HepG2 (cell line): ENCODE results near the gene PRPF38A. TPM values are rescaled to one million over a fixed set of nuclear protein-coding genes. Genes with fewer than 3 reads are reported as not detected.

Experiments
- MAFK ChIP-seq, 2 experiments: IDR thresholded peaks in 1 of 2; conservative IDR thresholded peaks in 1 of 2; 2 replicates each; pipeline ENCODE4 v1.6.1; 2011; ENCODE audit warnings: improper control_type of control experiment in 2 of 2, low read length in 2 of 2
- MIXL1 ChIP-seq: IDR thresholded peaks from 2 replicates; pipeline ENCODE4 v1.6.1; 2016
- NCOA5 ChIP-seq: sonication (generic); formaldehyde crosslinking; IDR thresholded peaks from 2 replicates; pipeline ENCODE4 v1.4.0; 2020; ENCODE audit warnings: missing genetic modification reagents
- RFX5 ChIP-seq: IDR thresholded peaks from 2 replicates; pipeline ENCODE4 v1.6.1; 2011; ENCODE audit warnings: low read depth, low read length, improper control_type of control experiment
- SAFB2 ChIP-seq: sonication (generic); formaldehyde crosslinking; IDR thresholded peaks from 2 replicates; pipeline ENCODE4 v1.5.1; 2020; ENCODE audit warnings: missing genetic modification reagents, low read depth, mild to moderate bottlenecking, borderline replicate concordance
- SIN3B ChIP-seq: fragments of 150-350 bp; IDR thresholded peaks from 2 replicates; pipeline ENCODE4 v1.6.1; 2014; ENCODE audit warnings: low read length
- SRF ChIP-seq: IDR thresholded peaks from 2 replicates; pipeline ENCODE4 v1.6.1; 2011; ENCODE audit warnings: mild to moderate bottlenecking, low read depth, low read length, moderate library complexity
- THRA ChIP-seq: sonication (generic); formaldehyde crosslinking; IDR thresholded peaks from 2 replicates; pipeline ENCODE4 v1.4.0; 2020; ENCODE audit warnings: missing genetic modification reagents, borderline replicate concordance
- ZNF136 ChIP-seq: sonication (generic); formaldehyde crosslinking; IDR thresholded peaks from 2 replicates; pipeline ENCODE4 v1.8.1; 2022; ENCODE audit warnings: low read depth, mild to moderate bottlenecking, moderate library complexity, missing genetic modification reagents
- ZNF44 ChIP-seq: sonication (generic); formaldehyde crosslinking; IDR thresholded peaks from 2 replicates; pipeline ENCODE4 v1.5.1; 2020; ENCODE audit warnings: mild to moderate bottlenecking, missing genetic modification reagents
- ZNF550 ChIP-seq: sonication (generic); formaldehyde crosslinking; IDR thresholded peaks from 2 replicates; pipeline ENCODE4 v1.4.0; 2020; ENCODE audit warnings: mild to moderate bottlenecking, missing genetic modification reagents, borderline replicate concordance
- polyA plus RNA-seq, 8 experiments: library from polyadenylated mRNA; depleted of rRNA in 3 of 8; stranded (reverse) in 7 of 8; unstranded in 1 of 8; fragments of >200 nt; fragmentation: Illumina TruSeq in 4 of 8; extraction: Trizol in 4 of 8; gene quantifications; 2 replicates each; pipeline versions ENCODE4 v1.2.1 to v1.2.3, GENCODE V29; 2011 to 2016; ENCODE audit warnings: low read depth in 4 of 8, missing spikeins in 1 of 8, mixed read lengths in 1 of 8; ENCODE audit not compliant: insufficient read depth in 1 of 8
- total RNA-seq, 5 experiments: library from RNA; depleted of rRNA; stranded (reverse); fragments of >200 nt; fragmentation: Illumina TruSeq; extraction: Trizol; gene quantifications; 2 replicates each; pipeline ENCODE4 v1.2.3, GENCODE V29; 2016; ENCODE audit warnings: low read depth in 1 of 5
- TF ChIP-seq, protein P1 (sequence below): sonication (generic); formaldehyde crosslinking; IDR thresholded peaks from 2 replicates; pipeline ENCODE4 v1.5.1; 2020; ENCODE audit warnings: missing genetic modification reagents, mild to moderate bottlenecking, borderline replicate concordance
- TF ChIP-seq, protein P2 (sequence below): sonication (generic); formaldehyde crosslinking; IDR thresholded peaks from 2 replicates; pipeline ENCODE4 v1.4.0; 2020; ENCODE audit warnings: missing genetic modification reagents, borderline replicate concordance
- TF ChIP-seq, protein P3 (sequence below): IDR thresholded peaks from 2 replicates; pipeline ENCODE4 v1.6.1; 2016; ENCODE audit warnings: missing biosample characterization, missing genetic modification reagents, low read depth
- TF ChIP-seq, protein P4 (sequence below): sonication (generic); formaldehyde crosslinking; IDR thresholded peaks from 2 replicates; pipeline ENCODE4 v1.5.1; 2020; ENCODE audit warnings: mild to moderate bottlenecking, missing genetic modification reagents, moderate library complexity
- TF ChIP-seq, protein P5 (sequence below): sonication (generic); formaldehyde crosslinking; IDR thresholded peaks from 2 replicates; pipeline ENCODE4 v1.5.0; 2020; ENCODE audit warnings: missing genetic modification reagents, mild to moderate bottlenecking, borderline replicate concordance

Gene PRPF38A
- total and polyA plus RNA-seq, 2 of the 13 experiments (the other 11 are each of a cell fraction or from before 2014, with no cell fraction given) = 18.3 to 45.5 TPM

DNA sequence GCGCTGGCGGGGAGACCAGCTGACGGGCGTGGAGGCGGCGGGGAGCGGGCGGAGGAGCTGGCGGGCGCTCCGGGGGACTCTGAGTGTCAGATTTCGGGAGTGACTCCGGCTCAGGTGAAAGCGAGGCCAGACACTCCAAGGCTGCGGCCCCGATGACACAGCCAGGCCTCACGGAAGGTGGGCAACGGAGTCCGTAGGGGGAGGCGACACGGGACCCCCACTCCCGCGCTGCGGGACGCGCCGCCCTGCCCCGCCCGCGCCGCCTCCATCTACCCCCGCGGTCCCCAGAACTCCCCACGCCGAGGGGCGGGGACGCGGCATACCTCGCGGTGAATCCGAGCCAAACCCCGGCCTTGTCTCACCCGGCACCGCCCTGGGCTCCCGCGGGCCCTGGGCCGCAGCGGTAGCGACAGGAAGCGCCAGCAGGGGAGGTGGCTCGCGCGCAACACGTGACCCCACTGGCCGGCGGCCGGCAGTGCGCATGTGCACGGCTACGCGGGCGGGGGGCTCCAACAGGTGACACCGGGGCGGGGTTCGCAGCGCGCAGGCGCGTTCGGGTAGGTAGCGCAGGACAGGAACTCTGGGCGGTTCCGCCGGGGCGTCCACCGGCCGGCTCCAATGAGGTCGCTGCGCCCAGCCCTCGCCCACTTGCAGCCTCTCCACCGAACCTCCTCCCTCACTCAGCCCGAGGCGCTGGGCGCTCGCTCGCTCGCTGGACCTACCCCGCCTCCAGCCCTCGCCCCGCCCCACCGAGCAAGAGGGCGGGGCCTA lies 38.5 kb upstream of the PRPF38A start, which contains the start of gene CC2D1B (continued):
- TF ChIP-seq MIXL1 (CRISPR knock-in tag) (peak; percentile 27; the same call in 1 of the 2 replicates), ZNF44 (CRISPR knock-in tag) (no peak), THRA (CRISPR knock-in tag) (peak; percentile 31), SIN3B (no peak), SRF (no peak), ZNF136 (CRISPR knock-in tag) (no peak), NCOA5 (no peak), MAFK (conservative IDR thresholded peaks at IDR 0.05 in 1 of 2, IDR thresholded peaks at IDR 0.05 in 1 of 2; ENCODE audit: low read length in 2 of 2) (no peak), ZNF550 (no peak), RFX5 (peak; percentile 8; the same call in 1 of the 2 replicates), SAFB2 (CRISPR knock-in tag) (peak; percentile 72; the same call in 1 of the 2 replicates)
- TF ChIP-seq, protein P1, sequence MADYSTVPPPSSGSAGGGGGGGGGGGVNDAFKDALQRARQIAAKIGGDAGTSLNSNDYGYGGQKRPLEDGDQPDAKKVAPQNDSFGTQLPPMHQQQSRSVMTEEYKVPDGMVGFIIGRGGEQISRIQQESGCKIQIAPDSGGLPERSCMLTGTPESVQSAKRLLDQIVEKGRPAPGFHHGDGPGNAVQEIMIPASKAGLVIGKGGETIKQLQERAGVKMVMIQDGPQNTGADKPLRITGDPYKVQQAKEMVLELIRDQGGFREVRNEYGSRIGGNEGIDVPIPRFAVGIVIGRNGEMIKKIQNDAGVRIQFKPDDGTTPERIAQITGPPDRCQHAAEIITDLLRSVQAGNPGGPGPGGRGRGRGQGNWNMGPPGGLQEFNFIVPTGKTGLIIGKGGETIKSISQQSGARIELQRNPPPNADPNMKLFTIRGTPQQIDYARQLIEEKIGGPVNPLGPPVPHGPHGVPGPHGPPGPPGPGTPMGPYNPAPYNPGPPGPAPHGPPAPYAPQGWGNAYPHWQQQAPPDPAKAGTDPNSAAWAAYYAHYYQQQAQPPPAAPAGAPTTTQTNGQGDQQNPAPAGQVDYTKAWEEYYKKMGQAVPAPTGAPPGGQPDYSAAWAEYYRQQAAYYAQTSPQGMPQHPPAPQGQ = no peak
- TF ChIP-seq, protein P2, sequence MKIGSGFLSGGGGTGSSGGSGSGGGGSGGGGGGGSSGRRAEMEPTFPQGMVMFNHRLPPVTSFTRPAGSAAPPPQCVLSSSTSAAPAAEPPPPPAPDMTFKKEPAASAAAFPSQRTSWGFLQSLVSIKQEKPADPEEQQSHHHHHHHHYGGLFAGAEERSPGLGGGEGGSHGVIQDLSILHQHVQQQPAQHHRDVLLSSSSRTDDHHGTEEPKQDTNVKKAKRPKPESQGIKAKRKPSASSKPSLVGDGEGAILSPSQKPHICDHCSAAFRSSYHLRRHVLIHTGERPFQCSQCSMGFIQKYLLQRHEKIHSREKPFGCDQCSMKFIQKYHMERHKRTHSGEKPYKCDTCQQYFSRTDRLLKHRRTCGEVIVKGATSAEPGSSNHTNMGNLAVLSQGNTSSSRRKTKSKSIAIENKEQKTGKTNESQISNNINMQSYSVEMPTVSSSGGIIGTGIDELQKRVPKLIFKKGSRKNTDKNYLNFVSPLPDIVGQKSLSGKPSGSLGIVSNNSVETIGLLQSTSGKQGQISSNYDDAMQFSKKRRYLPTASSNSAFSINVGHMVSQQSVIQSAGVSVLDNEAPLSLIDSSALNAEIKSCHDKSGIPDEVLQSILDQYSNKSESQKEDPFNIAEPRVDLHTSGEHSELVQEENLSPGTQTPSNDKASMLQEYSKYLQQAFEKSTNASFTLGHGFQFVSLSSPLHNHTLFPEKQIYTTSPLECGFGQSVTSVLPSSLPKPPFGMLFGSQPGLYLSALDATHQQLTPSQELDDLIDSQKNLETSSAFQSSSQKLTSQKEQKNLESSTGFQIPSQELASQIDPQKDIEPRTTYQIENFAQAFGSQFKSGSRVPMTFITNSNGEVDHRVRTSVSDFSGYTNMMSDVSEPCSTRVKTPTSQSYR (CRISPR knock-in tag) = peak; percentile 21; the same call in 1 of the 2 replicates
- TF ChIP-seq, protein P3, sequence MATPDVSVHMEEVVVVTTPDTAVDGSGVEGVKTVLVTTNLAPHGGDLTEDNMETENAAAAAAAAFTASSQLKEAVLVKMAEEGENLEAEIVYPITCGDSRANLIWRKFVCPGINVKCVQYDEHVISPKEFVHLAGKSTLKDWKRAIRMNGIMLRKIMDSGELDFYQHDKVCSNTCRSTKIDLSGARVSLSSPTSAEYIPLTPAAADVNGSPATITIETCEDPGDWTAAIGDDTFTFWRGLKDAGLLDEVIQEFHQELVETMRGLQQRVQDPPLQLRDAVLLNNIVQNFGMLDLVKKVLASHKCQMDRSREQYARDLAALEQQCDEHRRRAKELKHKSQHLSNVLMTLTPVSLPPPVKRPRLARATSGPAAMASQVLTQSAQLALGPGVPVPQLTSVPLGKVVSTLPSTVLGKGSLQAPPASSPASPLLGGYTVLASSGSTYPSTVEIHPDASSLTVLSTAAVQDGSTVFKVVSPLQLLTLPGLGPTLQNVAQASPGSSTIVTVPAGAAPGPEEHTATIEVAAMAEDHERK = peak; percentile 52; the same call in 1 of the 2 replicates
- TF ChIP-seq, protein P4, sequence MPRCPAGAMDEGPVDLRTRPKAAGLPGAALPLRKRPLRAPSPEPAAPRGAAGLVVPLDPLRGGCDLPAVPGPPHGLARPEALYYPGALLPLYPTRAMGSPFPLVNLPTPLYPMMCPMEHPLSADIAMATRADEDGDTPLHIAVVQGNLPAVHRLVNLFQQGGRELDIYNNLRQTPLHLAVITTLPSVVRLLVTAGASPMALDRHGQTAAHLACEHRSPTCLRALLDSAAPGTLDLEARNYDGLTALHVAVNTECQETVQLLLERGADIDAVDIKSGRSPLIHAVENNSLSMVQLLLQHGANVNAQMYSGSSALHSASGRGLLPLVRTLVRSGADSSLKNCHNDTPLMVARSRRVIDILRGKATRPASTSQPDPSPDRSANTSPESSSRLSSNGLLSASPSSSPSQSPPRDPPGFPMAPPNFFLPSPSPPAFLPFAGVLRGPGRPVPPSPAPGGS = no peak; the same call in 1 of the 2 replicates
- TF ChIP-seq, protein P5, sequence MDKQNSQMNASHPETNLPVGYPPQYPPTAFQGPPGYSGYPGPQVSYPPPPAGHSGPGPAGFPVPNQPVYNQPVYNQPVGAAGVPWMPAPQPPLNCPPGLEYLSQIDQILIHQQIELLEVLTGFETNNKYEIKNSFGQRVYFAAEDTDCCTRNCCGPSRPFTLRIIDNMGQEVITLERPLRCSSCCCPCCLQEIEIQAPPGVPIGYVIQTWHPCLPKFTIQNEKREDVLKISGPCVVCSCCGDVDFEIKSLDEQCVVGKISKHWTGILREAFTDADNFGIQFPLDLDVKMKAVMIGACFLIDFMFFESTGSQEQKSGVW = no peak
